CD4-positive, alpha-beta memory T cell (primary cell): Measurements from ENCODE around the gene TBXAS1. TPM values are rescaled to one million over a fixed set of nuclear protein-coding genes. Genes with fewer than 3 reads are reported as not detected.
A peak's percentile ranks its signal among the peaks of the same experiment; 100 is the strongest.
"Not testable (repeated sequence)": the region's sequence is repeated elsewhere in the genome, so short reads cannot be mapped to it uniquely, and the experiment has no call there.

Experiments used
- CTCF ChIA-PET: fragments of 350-600 bp; sonication (Branson Sonifier 250); formaldehyde crosslinking; loops from one replicate; lab custom pipeline; 2021; ENCODE audit warnings: inconsistent platforms; ENCODE audit not compliant: partially characterized antibody; lab: Charles Lee
- POLR2A ChIA-PET: fragments of 350-600 bp; sonication (Branson Sonifier 250); formaldehyde crosslinking; loops from one replicate; lab custom pipeline; 2021; ENCODE audit not compliant: partially characterized antibody; lab: Charles Lee
- DNase-seq, 5 donors: peaks; one replicate each; pipeline versions ENCODE4 v3.0.0 to v3.0.0-alpha.2; 2020 to 2022; ENCODE audit warnings: mixed read lengths in 1 of 5
- H3K27ac ChIP-seq: one replicate; pipeline ENCODE4 v1.7.0; 2013; ENCODE audit warnings: low read depth, low read length
- H3K27me3 ChIP-seq: 2 replicates; pipeline ENCODE4 v1.7.0; 2013; ENCODE audit warnings: mild to moderate bottlenecking, low read length, moderate library complexity; ENCODE audit not compliant: insufficient read depth
- H3K36me3 ChIP-seq: 2 replicates; pipeline ENCODE4 v1.7.0; 2013; ENCODE audit warnings: mild to moderate bottlenecking, low read length, moderate library complexity; ENCODE audit not compliant: insufficient read depth
- H3K4me1 ChIP-seq: 2 replicates; pipeline ENCODE4 v1.7.0; 2013; ENCODE audit warnings: mild to moderate bottlenecking, low read length, moderate library complexity; ENCODE audit not compliant: insufficient read depth
- H3K4me3 ChIP-seq, 2 donors: one replicate each; pipeline ENCODE4 v1.7.0; 2013; ENCODE audit warnings: low read length in 2 of 2, mild to moderate bottlenecking in 1 of 2
- H3K9me3 ChIP-seq, 2 donors: one replicate each; pipeline ENCODE4 v1.7.0; 2013; ENCODE audit warnings: low read length in 2 of 2, control low read depth in 1 of 2; ENCODE audit not compliant: control insufficient read depth in 1 of 2
- H3K27ac Mint-ChIP-seq, 7 donors: one replicate each; pipeline ENCODE4 v1.8.0; 2020 to 2021; ENCODE audit warnings: mixed read lengths in 7 of 7, mild to moderate bottlenecking in 6 of 7, inconsistent platforms in 3 of 7, moderate library complexity in 3 of 7
- H3K27me3 Mint-ChIP-seq, 2 donors: one replicate each; pipeline ENCODE4 v1.8.0; 2020 to 2021; ENCODE audit warnings: mixed read lengths in 2 of 2
- H3K36me3 Mint-ChIP-seq, 2 donors: one replicate each; pipeline ENCODE4 v1.8.0; 2020 to 2021; ENCODE audit warnings: mixed read lengths in 2 of 2, inconsistent platforms in 1 of 2, mild to moderate bottlenecking in 1 of 2
- H3K4me1 Mint-ChIP-seq, 4 donors: one replicate each; pipeline ENCODE4 v1.8.0; 2020 to 2021; ENCODE audit warnings: mixed read lengths in 4 of 4, mild to moderate bottlenecking in 1 of 4
- H3K4me3 Mint-ChIP-seq, 8 donors: one replicate each; pipeline ENCODE4 v1.8.0; 2020 to 2021; ENCODE audit warnings: mixed read lengths in 8 of 8, mild to moderate bottlenecking in 7 of 8, moderate library complexity in 6 of 8, inconsistent platforms in 3 of 8
- H3K9me3 Mint-ChIP-seq, 8 donors: one replicate each; pipeline ENCODE4 v1.8.0; 2020 to 2021; ENCODE audit warnings: mixed read lengths in 8 of 8, mild to moderate bottlenecking in 5 of 8, inconsistent platforms in 3 of 8, moderate library complexity in 1 of 8
- intact Hi-C: fragments of 100-400 bp; cut with micrococcal nuclease; formaldehyde crosslinking; loops from one replicate; pipeline ENCODE4 v1.15.1; 2023
- polyA plus RNA-seq, 2 donors: library from polyadenylated mRNA; unstranded; fragments of 300-500 nt; fragmentation: Illumina TruSeq; gene quantifications; one replicate each; pipeline ENCODE4 v1.2.3, GENCODE V29; 2021
- total RNA-seq, 2 experiments: library from RNA; stranded (reverse); gene quantifications; one replicate each; pipeline ENCODE4 v1.2.3, GENCODE V29; 2021

Gene TBXAS1
- total and polyA plus RNA-seq, 4 experiments from 2014 or later: 16.6 to 20.1 (median 18.9) TPM

DNA sequence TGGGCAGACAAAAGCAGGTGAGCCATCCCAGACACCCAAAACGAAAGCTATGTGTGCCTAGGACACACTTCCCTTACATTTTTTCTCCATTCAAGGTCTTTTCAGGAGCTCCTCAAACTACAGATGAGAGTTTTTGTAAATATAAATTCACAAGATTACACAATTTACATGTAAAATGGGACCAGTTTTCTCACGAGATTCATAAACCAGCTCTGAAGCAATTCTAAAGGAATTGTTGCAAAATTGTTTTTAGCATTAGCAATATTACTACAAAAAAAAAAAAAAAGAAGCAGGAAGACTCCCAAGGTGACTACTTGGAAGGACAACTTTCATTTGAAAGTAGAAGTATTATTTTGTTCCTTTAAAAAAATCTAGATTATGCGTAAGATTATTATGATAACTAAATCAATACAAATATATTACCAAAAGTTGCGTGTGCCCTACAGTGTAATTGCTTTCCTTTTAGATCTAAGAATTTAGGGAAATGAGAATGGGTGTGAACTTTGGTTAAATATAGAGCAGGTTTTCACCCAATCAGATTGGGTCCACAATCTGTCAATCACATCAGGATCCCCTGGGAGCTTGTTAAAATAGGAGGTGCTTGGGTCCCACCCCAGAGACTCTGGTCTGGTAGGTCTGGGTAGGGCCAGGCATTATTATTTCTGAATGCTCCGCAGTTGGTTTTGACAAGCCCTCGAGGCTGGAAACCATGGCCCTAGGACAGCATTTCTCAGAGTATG, 72.2 kb downstream of the TBXAS1 start:
- H3K36me3 ChIP-seq: no peaks in the 10 kb centered on the region
- no peak overlapping the region for H3K4me3 ChIP-seq
- H3K4me3 Mint-ChIP-seq: no peak overlapping the region
- peaks cover 0 to 6% (median 0%) of the 10 kb centered on the region in 4 donors for H3K4me1 Mint-ChIP-seq
- no peak for DNase-seq
- H3K9me3 Mint-ChIP-seq: peaks cover 3 to 29% (median 13%) of the 10 kb centered on the region in 8 donors
- H3K27ac Mint-ChIP-seq: no peak overlapping the region
- ChIA-PET POLR2A (no interaction called here), CTCF (interaction anchor here (0.7 kb wide), 1 partner anchor 11 kb away, joined by 3 read pairs; no protein-coding TSS in a partner anchor)
- H3K9me3 ChIP-seq: no peaks in the 10 kb centered on the region
- H3K27ac ChIP-seq: no peak overlapping the region
- no peaks in the 10 kb centered on the region for H3K27me3 ChIP-seq
- intact Hi-C loops: no loop called here
- no peaks in the 10 kb centered on the region for H3K27me3 Mint-ChIP-seq
- H3K4me1 ChIP-seq: no peaks in the 10 kb centered on the region
- peaks cover 3 to 14% of the 10 kb centered on the region in 2 donors for H3K36me3 Mint-ChIP-seq

DNA sequence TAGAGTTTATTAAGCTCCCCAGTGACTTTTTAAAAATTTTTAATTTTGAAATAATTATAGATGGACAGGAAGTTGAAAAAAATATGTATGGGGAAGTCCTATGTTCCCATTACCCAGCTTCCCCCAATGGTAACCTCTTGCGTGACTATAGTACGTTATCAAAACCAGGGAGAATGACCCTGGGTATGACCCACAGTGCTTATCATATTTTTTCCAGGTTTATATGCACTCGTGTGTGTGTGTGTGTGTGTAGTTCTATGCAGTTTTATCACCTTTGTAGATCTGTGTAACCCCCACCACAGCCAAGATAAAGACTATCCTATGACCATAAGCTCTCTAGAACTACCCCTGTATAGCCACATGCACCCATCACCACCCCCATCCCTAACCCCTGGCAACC, 72.8 kb downstream of the TBXAS1 start:
- Mint-ChIP-seq H3K27ac (no peak overlapping the region), H3K4me3 (no peak overlapping the region), H3K4me1 (peaks cover 0 to 6% (median 0%) of the 10 kb centered on the region in 4 donors), H3K27me3 (no peaks in the 10 kb centered on the region), H3K36me3 (peaks cover 3 to 14% of the 10 kb centered on the region in 2 donors), H3K9me3 (peaks cover 3 to 29% (median 13%) of the 10 kb centered on the region in 8 donors)
- CTCF ChIA-PET: interaction anchor here (0.7 kb wide), 1 partner anchor 10 kb away, joined by 3 read pairs; no protein-coding TSS in a partner anchor
- Histone ChIP-seq H3K4me1 (no peaks in the 10 kb centered on the region), H3K27ac (no peak overlapping the region), H3K36me3 (no peaks in the 10 kb centered on the region), H3K27me3 (no peaks in the 10 kb centered on the region), H3K9me3 (no peaks in the 10 kb centered on the region), H3K4me3 (no peak overlapping the region)
- DNase-seq: no peak
- intact Hi-C loops: no loop called here
- POLR2A ChIA-PET: no interaction called here

DNA sequence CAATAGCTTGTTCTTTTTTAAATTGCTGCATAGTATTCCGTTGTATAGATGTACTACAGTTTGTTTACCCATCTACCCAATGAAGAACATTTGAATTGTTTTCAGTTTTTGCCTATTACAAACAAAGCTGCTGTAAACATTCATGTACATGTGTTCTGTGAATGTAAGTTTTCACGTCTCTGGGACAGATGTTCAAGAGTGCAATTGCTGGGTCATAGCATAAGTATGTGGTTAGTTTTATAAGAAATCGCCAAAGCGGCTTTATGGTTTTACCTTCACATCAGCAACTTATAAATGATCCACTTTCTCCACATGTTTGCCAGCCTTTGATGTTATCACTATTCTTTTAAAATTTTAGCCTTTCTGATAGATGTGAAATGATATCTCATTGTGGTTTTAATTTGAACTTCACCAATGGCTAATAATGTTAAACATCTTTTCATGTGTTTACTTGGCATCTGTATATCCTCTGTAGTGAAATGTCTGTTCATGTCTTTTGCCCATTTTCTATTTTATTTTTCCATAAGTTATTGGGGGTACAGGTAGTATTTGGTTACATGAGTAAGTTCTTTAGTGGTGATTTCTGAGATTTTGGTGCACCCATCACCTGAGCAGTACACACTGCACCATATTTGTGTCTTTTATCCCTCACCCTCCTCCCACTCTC, 73.5 kb downstream of the TBXAS1 start:
- Mint-ChIP-seq H3K4me3 (no peak overlapping the region), H3K27ac (no peak overlapping the region), H3K27me3 (no peaks in the 10 kb centered on the region), H3K9me3 (peaks cover 3 to 29% (median 13%) of the 10 kb centered on the region in 8 donors), H3K4me1 (peaks cover 0 to 6% (median 0%) of the 10 kb centered on the region in 4 donors), H3K36me3 (peaks cover 3 to 14% of the 10 kb centered on the region in 2 donors)
- Histone ChIP-seq H3K27me3 (no peaks in the 10 kb centered on the region), H3K9me3 (no peaks in the 10 kb centered on the region), H3K4me1 (no peaks in the 10 kb centered on the region), H3K4me3 (no peak overlapping the region), H3K36me3 (no peaks in the 10 kb centered on the region), H3K27ac (no peak overlapping the region)
- intact Hi-C loops: no loop called here
- POLR2A ChIA-PET: no interaction called here
- CTCF ChIA-PET: no interaction called here
- no peak for DNase-seq

DNA sequence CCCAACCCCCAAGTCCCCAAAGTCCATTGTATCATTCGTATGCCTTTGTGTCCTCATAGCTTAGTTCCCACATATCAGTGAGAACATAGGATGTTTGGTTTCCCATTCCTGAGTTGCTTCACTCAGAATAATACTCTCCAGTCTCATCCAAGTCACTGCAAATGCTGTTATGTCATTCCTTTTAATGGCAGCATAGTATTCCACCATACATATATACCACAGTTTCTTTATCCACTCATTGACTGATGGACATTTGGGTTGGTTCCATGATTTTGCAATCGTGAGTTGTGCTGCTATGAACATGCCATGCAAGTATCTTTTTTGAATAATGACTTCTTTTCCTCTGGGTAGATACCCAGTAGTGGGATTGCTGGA, 74.0 kb downstream of the TBXAS1 start:
- peaks cover 3 to 14% of the 10 kb centered on the region in 2 donors for H3K36me3 Mint-ChIP-seq
- DNase-seq, CTCF ChIA-PET, H3K36me3 ChIP-seq, H3K9me3 ChIP-seq, H3K4me3 ChIP-seq, H3K4me3 Mint-ChIP-seq, H3K27me3 ChIP-seq, H3K27ac ChIP-seq, POLR2A ChIA-PET, H3K27ac Mint-ChIP-seq, H3K27me3 Mint-ChIP-seq, H3K4me1 Mint-ChIP-seq, H3K4me1 ChIP-seq, intact Hi-C loops: not testable (repeated sequence)
- H3K9me3 Mint-ChIP-seq: peaks cover 3 to 29% (median 14%) of the 10 kb centered on the region in 8 donors

DNA sequence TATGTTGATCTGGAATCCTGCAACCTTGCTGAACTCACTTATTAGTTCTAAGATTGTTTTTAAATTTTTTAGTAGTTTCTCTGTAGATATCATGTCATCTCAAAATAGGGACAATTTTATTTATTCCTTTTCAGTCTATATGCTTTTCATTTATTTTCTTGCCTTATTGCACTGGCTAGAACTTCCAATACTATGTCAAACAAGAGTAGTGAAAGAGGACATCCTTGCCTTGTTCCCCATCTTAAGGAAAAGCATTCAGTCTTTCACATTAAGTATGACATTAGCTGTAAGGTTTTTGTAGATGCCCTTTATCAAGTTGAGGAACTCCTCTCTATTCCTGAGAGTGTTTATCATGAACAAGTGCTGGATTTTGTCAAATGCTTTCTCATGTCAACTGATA, 77.8 kb downstream of the TBXAS1 start:
- Mint-ChIP-seq H3K27me3 (peaks cover 0 to 3% of the 10 kb centered on the region in 2 donors), H3K4me3 (peak overlapping the region in 1 of 8 donors; percentile 11), H3K27ac (no peak overlapping the region), H3K4me1 (peaks cover 7 to 16% (median 11%) of the 10 kb centered on the region in 4 donors), H3K9me3 (peaks cover 3 to 28% (median 15%) of the 10 kb centered on the region in 8 donors), H3K36me3 (peaks cover 3 to 20% of the 10 kb centered on the region in 2 donors)
- Histone ChIP-seq H3K9me3 (no peaks in the 10 kb centered on the region), H3K36me3 (no peaks in the 10 kb centered on the region), H3K4me1 (no peaks in the 10 kb centered on the region), H3K27me3 (no peaks in the 10 kb centered on the region), H3K27ac (no peak overlapping the region), H3K4me3 (no peak overlapping the region)
- intact Hi-C loops: no loop called here
- ChIA-PET POLR2A (no interaction called here), CTCF (interaction anchor here (0.6 kb wide), 1 partner anchor 21 kb away, joined by 4 read pairs; no protein-coding TSS in a partner anchor)
- DNase-seq: no peak

DNA sequence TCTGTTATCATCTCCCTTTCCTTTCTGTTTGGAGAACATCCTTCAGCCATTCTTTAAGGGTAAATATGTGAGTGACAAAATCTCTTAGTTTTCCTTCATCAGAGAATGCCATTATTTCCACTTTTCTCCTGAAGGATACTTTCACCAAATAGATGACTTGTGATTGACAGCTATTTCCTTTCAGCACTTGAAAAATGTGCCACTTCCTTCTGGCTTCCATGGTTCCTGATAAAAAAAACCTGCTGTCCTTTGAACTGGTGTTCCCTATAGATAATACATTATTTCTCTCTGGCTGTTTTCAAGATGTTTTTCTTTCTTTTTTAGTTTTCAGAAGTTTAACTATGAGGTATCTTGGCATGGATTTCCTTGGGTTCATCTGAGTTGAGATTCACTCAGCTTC, 79.7 kb downstream of the TBXAS1 start:
- no peak overlapping the region for H3K4me3 Mint-ChIP-seq
- intact Hi-C loops: no loop called here
- Histone ChIP-seq H3K4me1 (no peaks in the 10 kb centered on the region), H3K9me3 (no peaks in the 10 kb centered on the region), H3K27me3 (no peaks in the 10 kb centered on the region), H3K4me3 (no peak overlapping the region), H3K27ac (no peak overlapping the region), H3K36me3 (no peaks in the 10 kb centered on the region)
- H3K4me1 Mint-ChIP-seq: peaks cover 7 to 16% (median 11%) of the 10 kb centered on the region in 4 donors
- ChIA-PET POLR2A (no interaction called here), CTCF (no interaction called here)
- no peak overlapping the region for H3K27ac Mint-ChIP-seq
- peaks cover 0 to 3% of the 10 kb centered on the region in 2 donors for H3K27me3 Mint-ChIP-seq
- H3K9me3 Mint-ChIP-seq: peaks cover 0 to 11% (median 7%) of the 10 kb centered on the region in 8 donors
- no peak for DNase-seq
- H3K36me3 Mint-ChIP-seq: peaks cover 10 to 21% of the 10 kb centered on the region in 2 donors

DNA sequence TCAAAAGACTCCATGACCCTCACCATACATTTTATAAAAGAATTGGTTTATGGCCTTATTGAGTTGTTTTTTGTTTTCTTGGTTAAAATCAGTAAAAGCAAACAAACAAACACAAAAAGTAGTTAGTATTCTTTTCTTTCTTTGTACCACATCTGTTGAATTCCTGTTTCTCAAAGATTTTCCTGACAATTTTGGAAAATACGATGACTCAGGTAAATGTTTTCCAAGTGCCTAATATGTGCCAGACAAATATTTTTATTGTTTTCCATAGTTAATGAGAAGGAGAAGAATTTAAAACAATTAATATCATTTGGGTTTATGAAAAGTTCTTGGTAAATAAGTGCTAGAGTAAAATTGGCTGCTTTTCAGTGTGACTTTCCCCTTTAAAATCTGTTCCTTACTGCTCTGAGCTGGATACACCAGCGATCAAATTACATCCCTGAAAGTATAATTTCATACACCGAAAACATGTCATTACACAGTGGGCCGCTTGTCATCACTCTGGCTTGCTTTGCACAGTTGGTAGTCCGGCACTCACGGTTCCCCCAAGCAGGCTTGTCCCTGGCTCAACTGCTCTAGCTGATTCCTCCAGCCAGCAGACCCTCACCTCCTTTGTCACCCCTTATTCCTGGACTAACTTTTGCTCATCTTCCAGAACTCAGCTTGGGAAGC, 80.5 kb downstream of the TBXAS1 start:
- H3K4me1 ChIP-seq: peaks cover 2% of the 10 kb centered on the region
- Mint-ChIP-seq H3K9me3 (peaks cover 0 to 6% (median 3%) of the 10 kb centered on the region in 8 donors), H3K4me1 (peaks cover 7 to 16% (median 11%) of the 10 kb centered on the region in 4 donors), H3K36me3 (peaks cover 13 to 21% of the 10 kb centered on the region in 2 donors), H3K4me3 (no peak overlapping the region), H3K27me3 (peaks cover under 1 to 3% of the 10 kb centered on the region in 2 donors), H3K27ac (no peak overlapping the region)
- no peaks in the 10 kb centered on the region for H3K36me3 ChIP-seq
- intact Hi-C loops: no loop called here
- no peaks in the 10 kb centered on the region for H3K27me3 ChIP-seq
- no peak for DNase-seq
- H3K4me3 ChIP-seq: no peak overlapping the region
- no peaks in the 10 kb centered on the region for H3K9me3 ChIP-seq
- POLR2A ChIA-PET: no interaction called here
- CTCF ChIA-PET: no interaction called here
- H3K27ac ChIP-seq: no peak overlapping the region
